Pons (tissue), 1 donor: ENCODE measurements around the gene MTFMT.
A peak's percentile ranks its signal among the peaks of the same experiment; 100 is the strongest.
"Not testable (repeated sequence)": the region's sequence is repeated elsewhere in the genome, so short reads cannot be mapped to it uniquely, and the experiment has no call there.

Experiments used
- DNase-seq: peaks from one replicate; pipeline ENCODE4 v3.0.0-alpha.2; 2016; ENCODE audit warnings: low spot score

The MTFMT gene

GRCh38 chr15:65038836-65039235 lies 9.4 kb upstream of the MTFMT start:
- DNase-seq, result no peak

GRCh38 chr15:65038428-65038827 lies 9.0 kb upstream of the MTFMT start:
- no peak for DNase-seq

- no peak for DNase-seq
Observed at GRCh38 chr15:65037309-65037708, 7.9 kb upstream of the MTFMT start.

GRCh38 chr15:65034719-65035118 lies 5.3 kb upstream of the MTFMT start:
- no peak for DNase-seq

GRCh38 chr15:65033659-65034269 lies 4.3 kb upstream of the MTFMT start:
- DNase-seq, result peak; percentile 60

GRCh38 chr15:65032801-65033537 lies 3.5 kb upstream of the MTFMT start:
- peak; percentile 55 for DNase-seq

GRCh38 chr15:65029736-65030208 lies 333 bp upstream of the MTFMT start:
- no peak for DNase-seq

GRCh38 chr15:65028338-65028737 lies 1.1 kb downstream of the MTFMT start:
- no peak for DNase-seq

- DNase-seq, result no peak
Observed at GRCh38 chr15:65027593-65027992, 1.8 kb downstream of the MTFMT start.

- no peak for DNase-seq
Observed at GRCh38 chr15:65026756-65027155, 2.7 kb downstream of the MTFMT start.

- DNase-seq, result no peak
Observed at GRCh38 chr15:65021488-65021887, 8.0 kb downstream of the MTFMT start.

GRCh38 chr15:65020419-65020818 lies 9.0 kb downstream of the MTFMT start:
- no peak for DNase-seq

- DNase-seq, result not testable (repeated sequence)
Observed at GRCh38 chr15:65011198-65011597, 18.2 kb downstream of the MTFMT start.

- no peak for DNase-seq
Observed at GRCh38 chr15:65008983-65009382, 20.5 kb downstream of the MTFMT start.

GRCh38 chr15:65006876-65007275 lies 22.6 kb downstream of the MTFMT start:
- DNase-seq, result no peak

- DNase-seq, result no peak
Observed at GRCh38 chr15:65004993-65005392, 24.4 kb downstream of the MTFMT start.

GRCh38 chr15:64997745-64998375 lies 31.6 kb downstream of the MTFMT start:
- DNase-seq, result no peak

- no peak for DNase-seq
Observed at GRCh38 chr15:64997066-64997465, 32.4 kb downstream of the MTFMT start.

- no peak for DNase-seq
Observed at GRCh38 chr15:64993290-64993689, 36.1 kb downstream of the MTFMT start.

- no peak for DNase-seq
Observed at GRCh38 chr15:64991536-64992135, 37.8 kb downstream of the MTFMT start.

GRCh38 chr15:64990168-64990470 lies 39.3 kb downstream of the MTFMT start:
- no peak for DNase-seq

GRCh38 chr15:64989416-64990167 lies 39.8 kb downstream of the MTFMT start, which contains the start of gene SPG21:
Gene SPG21, minus strand, starts transcription at chr15:64989914. Its CDS starts 6,345 bp downstream, at chr15:64983569.
- peak; percentile 92 for DNase-seq
